ENCODE measurements around the gene HLCS. TPM values are rescaled to one million over a fixed set of nuclear protein-coding genes. Genes with fewer than 3 reads are reported as not detected.

HLCS gene
- total RNA-seq, 2 donors from 2014 or later = 17.5 to 29.3 TPM

DNA sequence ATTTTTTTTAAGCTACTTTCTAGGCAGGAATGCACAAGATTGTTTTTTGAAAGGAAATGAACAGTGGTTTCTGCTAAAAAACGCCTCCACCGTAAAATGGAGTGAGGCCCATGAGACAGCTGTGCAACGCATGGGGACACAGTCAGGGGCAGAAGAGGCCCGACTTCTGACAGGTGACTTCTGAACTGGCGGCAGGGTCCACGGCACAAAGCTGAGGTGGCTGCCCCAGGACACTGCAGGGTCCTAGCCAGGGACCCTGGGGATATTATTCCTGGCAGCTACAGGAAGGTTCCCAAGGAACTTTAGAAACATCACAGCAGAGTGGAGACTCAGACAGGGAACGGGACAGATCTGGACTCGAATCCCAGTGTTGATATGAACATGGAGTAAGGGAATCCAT, 192.5 kb downstream of the HLCS start:
- peaks cover 0 to 15% of the 10 kb centered on the region in 2 donors for H3K4me1 ChIP-seq (ENCODE audit: control insufficient read depth in 1 of 2, low read depth in 2 of 2)
- H3K27me3 ChIP-seq (replicated peaks; ENCODE audit: insufficient read depth) = no peaks in the 10 kb centered on the region
- H3K36me3 ChIP-seq = no peaks in the 10 kb centered on the region
- TF ChIP-seq, protein P1, sequence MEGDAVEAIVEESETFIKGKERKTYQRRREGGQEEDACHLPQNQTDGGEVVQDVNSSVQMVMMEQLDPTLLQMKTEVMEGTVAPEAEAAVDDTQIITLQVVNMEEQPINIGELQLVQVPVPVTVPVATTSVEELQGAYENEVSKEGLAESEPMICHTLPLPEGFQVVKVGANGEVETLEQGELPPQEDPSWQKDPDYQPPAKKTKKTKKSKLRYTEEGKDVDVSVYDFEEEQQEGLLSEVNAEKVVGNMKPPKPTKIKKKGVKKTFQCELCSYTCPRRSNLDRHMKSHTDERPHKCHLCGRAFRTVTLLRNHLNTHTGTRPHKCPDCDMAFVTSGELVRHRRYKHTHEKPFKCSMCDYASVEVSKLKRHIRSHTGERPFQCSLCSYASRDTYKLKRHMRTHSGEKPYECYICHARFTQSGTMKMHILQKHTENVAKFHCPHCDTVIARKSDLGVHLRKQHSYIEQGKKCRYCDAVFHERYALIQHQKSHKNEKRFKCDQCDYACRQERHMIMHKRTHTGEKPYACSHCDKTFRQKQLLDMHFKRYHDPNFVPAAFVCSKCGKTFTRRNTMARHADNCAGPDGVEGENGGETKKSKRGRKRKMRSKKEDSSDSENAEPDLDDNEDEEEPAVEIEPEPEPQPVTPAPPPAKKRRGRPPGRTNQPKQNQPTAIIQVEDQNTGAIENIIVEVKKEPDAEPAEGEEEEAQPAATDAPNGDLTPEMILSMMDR (IDR thresholded peaks at IDR 0.05) = no peak
- H3K9me3 ChIP-seq = no peaks in the 10 kb centered on the region
- DNase-seq (ENCODE audit: low spot score) = no peak
- no peak for ATAC-seq (ENCODE audit: insufficient number of reproducible peaks, low FRiP score, low read depth)
- no peak overlapping the region for H3K4me3 ChIP-seq
- H3K27ac ChIP-seq = no peak overlapping the region

DNA sequence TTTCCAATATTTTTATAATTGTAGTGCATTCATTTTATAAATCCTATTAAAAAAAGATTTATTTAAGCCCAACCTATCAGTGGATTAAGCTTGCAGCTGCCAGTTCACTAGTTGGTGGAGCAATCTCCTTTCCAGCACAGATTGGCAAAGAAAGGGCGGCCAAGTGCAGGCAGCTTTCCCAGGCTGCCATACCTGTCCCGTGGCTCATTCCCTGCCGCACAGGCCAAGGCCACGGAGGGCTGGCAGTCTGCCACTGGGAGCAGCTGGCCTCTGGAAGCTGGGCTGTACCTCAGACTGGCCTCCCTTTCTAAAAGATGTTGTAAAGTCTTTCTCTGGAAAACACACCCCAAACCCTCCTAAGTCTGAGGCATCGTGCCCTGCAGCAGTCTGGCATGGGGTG, 193.4 kb downstream of the HLCS start:
- no peak overlapping the region for H3K4me3 ChIP-seq
- ATAC-seq (ENCODE audit: insufficient number of reproducible peaks, low FRiP score, low read depth) = no peak

DNA sequence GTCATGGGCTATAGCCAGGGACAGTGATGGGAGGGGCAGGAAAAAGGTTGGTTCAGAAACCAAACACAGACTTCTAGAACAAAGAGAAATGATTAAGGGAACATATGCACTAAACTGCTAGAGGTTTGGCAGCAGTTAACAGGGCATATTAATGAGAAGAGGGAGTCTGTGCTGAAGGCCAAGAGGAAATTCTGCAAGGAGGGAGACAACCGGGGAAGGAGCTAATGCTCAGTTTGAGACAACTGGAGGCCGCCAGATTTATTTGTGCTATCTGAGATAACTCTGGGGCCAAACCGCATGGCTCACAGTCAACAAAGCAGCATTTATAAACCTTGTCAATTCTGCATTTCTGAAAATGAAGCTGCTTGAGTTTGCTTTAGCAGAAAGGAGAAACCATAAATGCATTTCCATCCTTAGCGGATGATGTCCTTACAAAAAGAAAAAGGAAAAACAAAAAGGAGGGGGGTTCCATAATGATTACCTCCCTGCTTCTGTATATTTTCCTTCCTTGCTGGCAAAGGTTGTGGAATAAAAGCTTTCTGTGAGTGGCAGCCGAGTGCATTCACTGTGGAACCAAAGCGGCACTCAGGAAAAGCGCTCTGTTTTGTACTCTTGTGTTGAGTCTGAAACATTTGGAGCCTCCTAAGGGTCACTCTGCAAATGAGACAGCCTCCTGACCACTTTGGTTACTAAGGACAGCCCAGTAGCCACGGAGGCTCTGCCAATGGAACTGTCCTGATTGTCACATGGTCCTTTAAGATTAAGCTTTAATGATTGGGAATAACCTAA, 197.2 kb downstream of the HLCS start:
- Histone ChIP-seq H3K4me1 (ENCODE audit: control insufficient read depth in 1 of 2, low read depth in 2 of 2) (peaks cover 0 to 25% of the 10 kb centered on the region in 2 donors), H3K36me3 (peaks cover 4% of the 10 kb centered on the region), H3K27ac (no peak overlapping the region), H3K27me3 (replicated peaks; ENCODE audit: insufficient read depth) (no peaks in the 10 kb centered on the region), H3K4me3 (no peak overlapping the region), H3K9me3 (no peaks in the 10 kb centered on the region)
- DNase-seq (ENCODE audit: low spot score) = no peak
- ATAC-seq (ENCODE audit: insufficient number of reproducible peaks, low FRiP score, low read depth) = no peak
- TF ChIP-seq, protein P1 (IDR thresholded peaks at IDR 0.05) = no peak

More for the DNA sequence above, 193.4 kb downstream of the HLCS start:
- Histone ChIP-seq H3K9me3 (no peaks in the 10 kb centered on the region), H3K27ac (peak overlapping the region in 1 of 2 donors; percentile 30), H3K36me3 (no peaks in the 10 kb centered on the region), H3K27me3 (replicated peaks; ENCODE audit: insufficient read depth) (no peaks in the 10 kb centered on the region), H3K4me1 (ENCODE audit: control insufficient read depth in 1 of 2, low read depth in 2 of 2) (peaks cover 0 to 22% of the 10 kb centered on the region in 2 donors)
- peak; percentile 46 for DNase-seq (ENCODE audit: low spot score)
- TF ChIP-seq, protein P1 (IDR thresholded peaks at IDR 0.05) = no peak

DNA sequence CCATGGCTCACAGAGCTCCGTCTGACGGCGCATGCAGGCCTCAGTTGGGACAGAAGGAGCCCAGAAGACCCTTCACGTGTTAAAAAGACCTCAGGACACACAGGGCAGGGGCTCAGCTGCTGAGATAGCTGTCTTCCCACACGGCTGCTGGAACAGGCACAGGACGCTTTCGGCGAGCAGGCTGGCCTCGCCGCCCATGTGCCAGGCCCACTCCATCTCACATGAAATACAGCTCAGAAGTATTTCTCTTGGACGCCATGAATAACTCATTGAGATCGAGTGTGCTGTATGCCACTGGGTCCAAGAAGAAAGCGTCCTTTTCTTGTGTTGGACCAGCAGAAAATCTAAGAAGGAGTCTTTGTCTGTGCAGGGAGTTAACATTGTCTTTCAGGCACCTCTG, 198.0 kb downstream of the HLCS start:
- H3K27me3 ChIP-seq (replicated peaks; ENCODE audit: insufficient read depth) = no peaks in the 10 kb centered on the region
- ATAC-seq (ENCODE audit: insufficient number of reproducible peaks, low FRiP score, low read depth) (no peak), DNase-seq (ENCODE audit: low spot score) (no peak)
- no peak overlapping the region for H3K27ac ChIP-seq
- H3K4me3 ChIP-seq = no peak overlapping the region
- H3K4me1 ChIP-seq (ENCODE audit: control insufficient read depth in 1 of 2, low read depth in 2 of 2) = peaks cover 0 to 20% of the 10 kb centered on the region in 2 donors
- H3K36me3 ChIP-seq = peaks cover 4% of the 10 kb centered on the region
- TF ChIP-seq, protein P1 (IDR thresholded peaks at IDR 0.05) = no peak
- H3K9me3 ChIP-seq = no peaks in the 10 kb centered on the region

DNA sequence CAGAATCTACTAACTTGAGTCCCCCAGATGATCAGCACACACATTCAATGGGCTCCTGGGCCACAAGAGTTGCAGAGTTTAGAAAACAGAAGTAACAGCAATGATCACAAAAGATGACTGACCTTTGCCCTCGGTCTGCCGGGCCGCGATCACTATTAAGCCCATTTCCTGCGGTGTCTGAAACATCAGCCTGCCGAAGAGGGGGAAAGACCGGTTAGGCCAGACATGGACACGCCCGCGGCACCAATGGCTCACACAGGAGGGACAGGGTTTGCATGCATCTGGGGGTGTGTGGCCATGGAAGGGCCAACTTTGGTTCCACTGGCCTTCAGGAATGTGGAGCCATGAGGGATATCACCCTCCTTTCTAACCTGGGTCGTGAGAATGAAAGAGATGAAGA, 199.4 kb downstream of the HLCS start:
- H3K27ac ChIP-seq = no peak overlapping the region
- no peak for ATAC-seq (ENCODE audit: insufficient number of reproducible peaks, low FRiP score, low read depth)

More for the DNA sequence above, 199.4 kb downstream of the HLCS start:
- TF ChIP-seq, protein P1 (IDR thresholded peaks at IDR 0.05) = no peak
- Histone ChIP-seq H3K27me3 (replicated peaks; ENCODE audit: insufficient read depth) (no peaks in the 10 kb centered on the region), H3K4me1 (ENCODE audit: control insufficient read depth in 1 of 2, low read depth in 2 of 2) (peaks cover 0 to 17% of the 10 kb centered on the region in 2 donors), H3K4me3 (no peak overlapping the region), H3K9me3 (no peaks in the 10 kb centered on the region), H3K36me3 (peaks cover 4% of the 10 kb centered on the region)
- no peak for DNase-seq (ENCODE audit: low spot score)

All from thoracic aorta (tissue), 2 donors.